ENCODE data around the gene CXCL12.

CXCL12 gene

DNA sequence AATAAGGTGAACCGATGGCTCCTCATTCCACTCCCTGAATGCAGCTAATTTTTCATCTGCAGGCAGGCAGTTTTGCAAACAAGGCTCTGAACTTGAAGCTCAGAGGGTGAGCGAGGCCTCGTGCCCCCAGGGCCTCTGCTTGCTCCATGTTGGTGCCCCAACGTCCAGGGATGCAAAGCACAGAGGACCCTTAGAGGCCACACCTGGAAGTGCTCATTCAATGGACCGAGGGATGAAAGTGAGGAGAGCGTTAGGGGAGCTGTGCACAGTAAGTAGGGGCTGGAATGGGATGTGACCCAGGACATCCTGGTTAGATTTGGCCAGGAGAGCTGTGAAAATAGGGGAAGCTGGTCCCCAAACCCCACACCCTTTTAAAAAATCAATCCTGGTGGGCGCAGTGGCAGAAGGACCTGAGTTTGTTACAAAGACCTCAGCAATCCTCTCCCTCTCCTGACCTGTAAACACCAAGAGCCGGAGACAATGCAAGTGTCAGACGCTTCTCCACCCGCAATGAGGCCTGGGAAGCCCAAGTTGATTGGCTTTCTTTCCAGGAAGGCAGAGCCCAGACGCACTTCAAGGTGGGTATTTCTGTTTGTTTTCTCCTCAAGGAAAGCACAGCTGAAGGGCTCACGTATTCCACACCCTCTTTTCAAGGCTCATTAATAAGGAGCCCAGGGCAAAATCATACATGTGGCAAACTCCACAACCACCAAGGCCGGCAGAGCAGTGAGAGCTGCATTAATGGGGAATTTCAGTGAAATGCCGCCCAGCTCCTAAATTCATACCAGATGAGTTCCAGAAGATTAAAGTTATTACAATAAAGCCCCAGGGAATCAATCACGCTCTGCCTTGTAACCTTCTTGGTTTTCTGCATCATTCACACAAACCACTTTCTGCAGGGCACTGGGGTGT is 14.1 kb upstream of the CXCL12 start:
- TF ChIP-seq EP300 (IDR thresholded peaks at IDR 0.05; ENCODE audit: borderline replicate concordance) (no peak), TAF1 (IDR thresholded peaks at IDR 0.05; ENCODE audit: low read depth) (no peak), EGR1 (IDR thresholded peaks at IDR 0.05) (no peak), CEBPB (IDR thresholded peaks at IDR 0.05) (no peak), RAD21 (IDR thresholded peaks at IDR 0.05; ENCODE audit: low read depth) (no peak), ZBTB7A (IDR thresholded peaks at IDR 0.05; ENCODE audit: low read depth) (no peak)
- TF ChIP-seq, protein P1, sequence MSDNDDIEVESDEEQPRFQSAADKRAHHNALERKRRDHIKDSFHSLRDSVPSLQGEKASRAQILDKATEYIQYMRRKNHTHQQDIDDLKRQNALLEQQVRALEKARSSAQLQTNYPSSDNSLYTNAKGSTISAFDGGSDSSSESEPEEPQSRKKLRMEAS (IDR thresholded peaks at IDR 0.05) = no peak

DNA sequence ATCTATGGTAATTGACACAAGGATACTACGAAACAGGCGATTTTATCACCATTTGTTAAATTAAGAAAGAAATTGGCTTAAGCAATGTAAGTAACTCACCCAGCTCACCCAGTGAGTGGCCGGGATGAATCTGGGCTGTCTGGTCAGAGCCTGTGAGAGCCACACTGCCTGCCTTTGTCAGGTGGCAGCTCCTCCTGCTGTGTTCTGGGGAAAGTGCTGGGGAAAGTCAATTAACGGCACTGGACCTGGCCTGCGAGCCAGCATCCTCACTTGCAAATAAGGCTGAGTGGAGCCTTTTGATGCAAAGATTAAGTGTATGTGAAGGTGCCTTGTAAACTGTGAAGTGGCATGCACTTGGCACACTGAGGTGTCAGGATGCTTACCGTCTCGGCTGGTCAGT is 13.4 kb upstream of the CXCL12 start:
- TF ChIP-seq NFIC (IDR thresholded peaks at IDR 0.05) (no peak), TEAD4 (IDR thresholded peaks at IDR 0.05) (no peak), CEBPB (IDR thresholded peaks at IDR 0.05) (no peak), FOXM1 (IDR thresholded peaks at IDR 0.05; ENCODE audit: borderline replicate concordance, low read depth) (no peak), EP300 (IDR thresholded peaks at IDR 0.05; ENCODE audit: borderline replicate concordance) (no peak), CREB1 (IDR thresholded peaks at IDR 0.05; ENCODE audit: low read depth) (no peak), TCF12 (IDR thresholded peaks at IDR 0.05; ENCODE audit: low read depth) (no peak), RAD21 (IDR thresholded peaks at IDR 0.05; ENCODE audit: low read depth) (no peak), EGR1 (IDR thresholded peaks at IDR 0.05) (no peak), YY1 (IDR thresholded peaks at IDR 0.05; ENCODE audit: low read depth) (no peak), ZBTB7A (IDR thresholded peaks at IDR 0.05; ENCODE audit: low read depth) (no peak), TAF1 (IDR thresholded peaks at IDR 0.05; ENCODE audit: low read depth) (no peak)
- TF ChIP-seq, protein P1 (IDR thresholded peaks at IDR 0.05) = no peak
- TF ChIP-seq, protein P2, sequence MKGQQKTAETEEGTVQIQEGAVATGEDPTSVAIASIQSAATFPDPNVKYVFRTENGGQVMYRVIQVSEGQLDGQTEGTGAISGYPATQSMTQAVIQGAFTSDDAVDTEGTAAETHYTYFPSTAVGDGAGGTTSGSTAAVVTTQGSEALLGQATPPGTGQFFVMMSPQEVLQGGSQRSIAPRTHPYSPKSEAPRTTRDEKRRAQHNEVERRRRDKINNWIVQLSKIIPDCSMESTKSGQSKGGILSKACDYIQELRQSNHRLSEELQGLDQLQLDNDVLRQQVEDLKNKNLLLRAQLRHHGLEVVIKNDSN (IDR thresholded peaks at IDR 0.05) = no peak
- TF ChIP-seq, protein P3, sequence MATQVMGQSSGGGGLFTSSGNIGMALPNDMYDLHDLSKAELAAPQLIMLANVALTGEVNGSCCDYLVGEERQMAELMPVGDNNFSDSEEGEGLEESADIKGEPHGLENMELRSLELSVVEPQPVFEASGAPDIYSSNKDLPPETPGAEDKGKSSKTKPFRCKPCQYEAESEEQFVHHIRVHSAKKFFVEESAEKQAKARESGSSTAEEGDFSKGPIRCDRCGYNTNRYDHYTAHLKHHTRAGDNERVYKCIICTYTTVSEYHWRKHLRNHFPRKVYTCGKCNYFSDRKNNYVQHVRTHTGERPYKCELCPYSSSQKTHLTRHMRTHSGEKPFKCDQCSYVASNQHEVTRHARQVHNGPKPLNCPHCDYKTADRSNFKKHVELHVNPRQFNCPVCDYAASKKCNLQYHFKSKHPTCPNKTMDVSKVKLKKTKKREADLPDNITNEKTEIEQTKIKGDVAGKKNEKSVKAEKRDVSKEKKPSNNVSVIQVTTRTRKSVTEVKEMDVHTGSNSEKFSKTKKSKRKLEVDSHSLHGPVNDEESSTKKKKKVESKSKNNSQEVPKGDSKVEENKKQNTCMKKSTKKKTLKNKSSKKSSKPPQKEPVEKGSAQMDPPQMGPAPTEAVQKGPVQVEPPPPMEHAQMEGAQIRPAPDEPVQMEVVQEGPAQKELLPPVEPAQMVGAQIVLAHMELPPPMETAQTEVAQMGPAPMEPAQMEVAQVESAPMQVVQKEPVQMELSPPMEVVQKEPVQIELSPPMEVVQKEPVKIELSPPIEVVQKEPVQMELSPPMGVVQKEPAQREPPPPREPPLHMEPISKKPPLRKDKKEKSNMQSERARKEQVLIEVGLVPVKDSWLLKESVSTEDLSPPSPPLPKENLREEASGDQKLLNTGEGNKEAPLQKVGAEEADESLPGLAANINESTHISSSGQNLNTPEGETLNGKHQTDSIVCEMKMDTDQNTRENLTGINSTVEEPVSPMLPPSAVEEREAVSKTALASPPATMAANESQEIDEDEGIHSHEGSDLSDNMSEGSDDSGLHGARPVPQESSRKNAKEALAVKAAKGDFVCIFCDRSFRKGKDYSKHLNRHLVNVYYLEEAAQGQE (IDR thresholded peaks at IDR 0.05; ENCODE audit: low read depth) = no peak

DNA sequence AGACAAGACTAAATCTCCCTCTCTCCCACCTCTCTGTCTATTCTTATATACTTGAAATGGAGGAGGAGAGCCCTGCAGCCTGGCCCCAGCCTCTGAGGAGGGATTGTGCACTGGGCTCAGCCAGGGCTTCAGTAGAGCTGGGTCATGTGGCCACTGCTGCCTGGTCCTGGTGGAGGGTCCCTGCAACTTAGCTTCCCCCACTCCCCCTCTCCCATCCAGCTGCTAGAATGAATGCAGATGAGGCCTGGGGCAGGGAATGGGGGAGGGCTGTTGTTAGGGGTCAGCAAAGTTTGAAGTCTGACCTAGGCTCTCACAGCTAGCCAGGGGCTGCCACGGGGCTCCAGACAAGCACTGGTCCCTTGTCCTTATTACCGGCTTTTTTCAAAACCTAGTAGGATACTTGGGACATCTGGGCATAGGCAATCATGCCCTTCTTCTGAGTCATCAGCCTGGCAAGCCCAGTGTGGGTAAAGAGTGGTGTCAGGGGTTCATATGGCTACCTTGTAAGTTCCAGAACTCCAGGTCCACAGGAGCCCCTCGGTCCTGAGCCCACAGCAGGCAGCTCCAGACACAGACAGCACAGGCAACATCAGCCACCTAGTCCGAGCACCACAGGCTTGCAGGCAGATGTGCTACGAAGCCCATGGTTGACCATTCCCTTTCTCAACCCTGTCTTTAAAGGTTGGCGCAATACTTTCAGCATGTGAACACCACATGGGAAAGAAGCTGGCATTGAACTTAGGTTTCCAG is 12.8 kb upstream of the CXCL12 start:
- TF ChIP-seq CREB1 (IDR thresholded peaks at IDR 0.05; ENCODE audit: low read depth) = no peak
- TF ChIP-seq FOXM1 (IDR thresholded peaks at IDR 0.05; ENCODE audit: borderline replicate concordance, low read depth) = no peak
- no peak for TF ChIP-seq ZBTB7A (IDR thresholded peaks at IDR 0.05; ENCODE audit: low read depth)
- no peak for TF ChIP-seq NFIC (IDR thresholded peaks at IDR 0.05)
- TF ChIP-seq EP300 (IDR thresholded peaks at IDR 0.05; ENCODE audit: borderline replicate concordance) = no peak
- TF ChIP-seq TAF1 (IDR thresholded peaks at IDR 0.05; ENCODE audit: low read depth) = no peak
- no peak for TF ChIP-seq CEBPB (IDR thresholded peaks at IDR 0.05)
- TF ChIP-seq, protein P1 (IDR thresholded peaks at IDR 0.05) = no peak
- no peak for TF ChIP-seq EGR1 (IDR thresholded peaks at IDR 0.05)
- TF ChIP-seq, protein P3 (IDR thresholded peaks at IDR 0.05; ENCODE audit: low read depth) = no peak
- no peak for TF ChIP-seq YY1 (IDR thresholded peaks at IDR 0.05; ENCODE audit: low read depth)
- no peak for TF ChIP-seq RAD21 (IDR thresholded peaks at IDR 0.05; ENCODE audit: low read depth)
- TF ChIP-seq TEAD4 (IDR thresholded peaks at IDR 0.05) = no peak
- no peak for TF ChIP-seq TCF12 (IDR thresholded peaks at IDR 0.05; ENCODE audit: low read depth)
- TF ChIP-seq, protein P2 (IDR thresholded peaks at IDR 0.05) = no peak

DNA sequence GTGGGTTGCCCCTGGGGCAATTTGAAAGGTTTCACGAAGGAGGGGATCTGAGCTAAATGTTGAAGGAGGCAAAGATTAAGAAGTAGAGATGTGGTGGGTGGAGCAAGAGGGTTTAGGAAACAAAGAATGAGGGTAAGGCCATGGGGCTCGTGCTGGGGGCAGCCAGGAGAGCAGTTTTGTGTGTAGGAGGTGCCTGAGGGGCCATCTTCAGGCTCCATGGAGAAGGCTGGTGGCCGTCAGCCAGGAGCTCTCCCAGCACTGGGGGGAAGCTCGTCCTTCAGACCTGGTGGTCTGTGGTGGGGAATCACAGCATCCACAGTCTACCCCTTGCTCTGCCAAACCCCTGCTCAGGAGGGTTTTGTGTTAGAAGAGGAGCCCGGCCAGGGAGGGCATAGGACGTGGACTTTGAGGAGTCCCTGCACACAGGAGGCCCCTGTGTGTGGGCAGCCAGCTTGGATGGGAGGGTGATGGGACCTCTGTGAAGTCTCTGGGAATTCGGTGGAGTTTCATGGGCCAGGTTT is 11.8 kb upstream of the CXCL12 start:
- TF ChIP-seq FOXM1 (IDR thresholded peaks at IDR 0.05; ENCODE audit: borderline replicate concordance, low read depth) (no peak), NFIC (IDR thresholded peaks at IDR 0.05) (no peak), CREB1 (IDR thresholded peaks at IDR 0.05; ENCODE audit: low read depth) (no peak), ZBTB7A (IDR thresholded peaks at IDR 0.05; ENCODE audit: low read depth) (no peak)
- TF ChIP-seq, protein P3 (IDR thresholded peaks at IDR 0.05; ENCODE audit: low read depth) = no peak
